OCI-LY3 (cell line): ENCODE measurements around the gene PAMR1.

ENCODE experiments used
- H2AFZ ChIP-seq: fragments of 200-600, 300-600 bp; shearing (Covaris generic); 2 replicates; pipeline ENCODE4 v1.6.0; 2014; ENCODE audit warnings: antibody characterized with exemption, low read depth, low read length
- H3K27ac ChIP-seq: fragments of 200-600, 300-600 bp; sonication (generic); 2 replicates; pipeline ENCODE4 v1.5.1; 2014; ENCODE audit warnings: mild to moderate bottlenecking, low read length, moderate library complexity, mixed read lengths
- H3K27me3 ChIP-seq: fragments of 200-600, 300-600 bp; sonication (generic); 2 replicates; pipeline ENCODE4 v1.6.1; 2014; ENCODE audit warnings: low read depth, low read length, mixed read lengths
- H3K36me3 ChIP-seq: fragments of 200-600, 300-600 bp; sonication (generic); replicated peaks from 2 replicates; pipeline ENCODE3; 2014; ENCODE audit warnings: low read depth, low read length, mixed read lengths
- H3K4me1 ChIP-seq: fragments of 300-600, 200-600 bp; sonication (generic); 2 replicates; pipeline ENCODE4 v1.6.1; 2014; ENCODE audit warnings: low read length, mixed read lengths
- H3K4me2 ChIP-seq: fragments of 200-600, 300-600 bp; sonication (generic); 2 replicates; pipeline ENCODE4 v1.6.1; 2014; ENCODE audit warnings: low read length, mixed read lengths
- H3K4me3 ChIP-seq: fragments of 300-600, 200-600 bp; sonication (generic); 2 replicates; pipeline ENCODE4 v1.5.1; 2014; ENCODE audit warnings: antibody characterized with exemption, mild to moderate bottlenecking, low read length, moderate library complexity
- H3K79me2 ChIP-seq: fragments of 300-600, 200-600 bp; shearing (Covaris generic); 2 replicates; pipeline ENCODE4 v1.6.1; 2014; ENCODE audit warnings: mild to moderate bottlenecking, low read length, mixed read lengths
- H3K9ac ChIP-seq: fragments of 300-600, 200-600 bp; shearing (Covaris generic); 2 replicates; pipeline ENCODE4 v1.6.0; 2014; ENCODE audit warnings: mild to moderate bottlenecking, low read length, moderate library complexity
- H3K9me3 ChIP-seq: fragments of 200-600, 300-600 bp; shearing (Covaris generic); 2 replicates; pipeline ENCODE4 v1.6.1; 2014; ENCODE audit warnings: low read length, mixed read lengths; ENCODE audit not compliant: insufficient read depth
- H4K20me1 ChIP-seq: fragments of 200-600, 300-600 bp; sonication (generic); 2 replicates; pipeline ENCODE4 v1.6.1; 2016; ENCODE audit warnings: low read length, mixed read lengths; ENCODE audit not compliant: insufficient read depth
- EZH2phosphoT487 ChIP-seq: fragments of 200-600 bp; shearing (Covaris generic); IDR thresholded peaks from 2 replicates; pipeline ENCODE4 v1.6.1; 2018; ENCODE audit warnings: antibody characterized with exemption, mixed run types, low read depth
- TF ChIP-seq, protein P1 (sequence below): fragments of 200-600, 300-600 bp; sonication (generic); IDR thresholded peaks from 2 replicates; pipeline ENCODE4 v1.5.1; 2014; ENCODE audit warnings: antibody characterized with exemption, low read length, low read depth

The PAMR1 gene

DNA sequence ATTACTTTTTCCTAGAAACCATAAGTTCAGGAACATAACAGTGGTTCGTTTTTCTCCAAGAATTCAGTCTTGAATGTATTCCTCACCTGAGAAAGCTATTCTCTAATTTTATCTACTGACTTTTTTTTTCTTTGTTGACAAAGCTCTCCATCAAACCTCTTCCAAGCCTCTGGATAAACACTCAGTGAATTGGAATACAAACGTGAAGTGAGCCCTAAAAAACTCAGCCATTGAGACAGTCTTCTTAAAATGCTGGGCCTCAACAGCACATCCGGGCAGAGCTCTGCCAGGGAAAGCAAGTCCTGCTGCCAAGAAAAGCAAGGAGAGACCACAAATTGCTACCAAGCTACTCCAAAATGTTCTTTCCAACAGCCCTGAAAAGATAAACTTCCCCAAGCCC is 98.3 kb downstream of the PAMR1 start:
- Histone ChIP-seq H3K27ac (no peak overlapping the region), H3K9me3 (no peaks in the 10 kb centered on the region), H3K9ac (no peak overlapping the region), H2AFZ (no peak overlapping the region), H3K4me1 (no peaks in the 10 kb centered on the region), H3K4me3 (no peak overlapping the region), H3K79me2 (no peaks in the 10 kb centered on the region), H3K36me3 (no peaks in the 10 kb centered on the region), H3K4me2 (no peak overlapping the region), H4K20me1 (no peaks in the 10 kb centered on the region), H3K27me3 (peaks cover 89% of the 10 kb centered on the region)
- no peak for TF ChIP-seq EZH2phosphoT487
- TF ChIP-seq, protein P1, sequence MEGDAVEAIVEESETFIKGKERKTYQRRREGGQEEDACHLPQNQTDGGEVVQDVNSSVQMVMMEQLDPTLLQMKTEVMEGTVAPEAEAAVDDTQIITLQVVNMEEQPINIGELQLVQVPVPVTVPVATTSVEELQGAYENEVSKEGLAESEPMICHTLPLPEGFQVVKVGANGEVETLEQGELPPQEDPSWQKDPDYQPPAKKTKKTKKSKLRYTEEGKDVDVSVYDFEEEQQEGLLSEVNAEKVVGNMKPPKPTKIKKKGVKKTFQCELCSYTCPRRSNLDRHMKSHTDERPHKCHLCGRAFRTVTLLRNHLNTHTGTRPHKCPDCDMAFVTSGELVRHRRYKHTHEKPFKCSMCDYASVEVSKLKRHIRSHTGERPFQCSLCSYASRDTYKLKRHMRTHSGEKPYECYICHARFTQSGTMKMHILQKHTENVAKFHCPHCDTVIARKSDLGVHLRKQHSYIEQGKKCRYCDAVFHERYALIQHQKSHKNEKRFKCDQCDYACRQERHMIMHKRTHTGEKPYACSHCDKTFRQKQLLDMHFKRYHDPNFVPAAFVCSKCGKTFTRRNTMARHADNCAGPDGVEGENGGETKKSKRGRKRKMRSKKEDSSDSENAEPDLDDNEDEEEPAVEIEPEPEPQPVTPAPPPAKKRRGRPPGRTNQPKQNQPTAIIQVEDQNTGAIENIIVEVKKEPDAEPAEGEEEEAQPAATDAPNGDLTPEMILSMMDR: no peak

DNA sequence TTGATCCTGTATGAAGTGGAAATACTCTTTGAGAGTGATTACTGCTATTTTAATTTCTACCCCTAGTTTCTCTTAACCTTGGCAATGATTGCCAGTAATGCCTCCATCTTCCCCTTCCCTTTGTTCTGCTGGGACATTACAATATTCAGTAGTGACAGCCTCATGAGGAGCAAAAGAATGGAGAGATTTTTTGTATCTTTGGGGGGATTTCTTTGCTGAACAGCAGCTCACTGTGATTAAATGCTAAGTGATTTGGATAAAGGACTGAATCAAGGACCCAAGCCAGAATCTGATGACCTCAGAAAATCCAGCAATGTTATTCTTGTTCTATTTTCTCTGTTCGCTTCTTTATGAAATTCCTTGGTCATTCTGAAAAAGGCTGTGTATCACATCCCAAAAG is 99.1 kb downstream of the PAMR1 start:
- no peak for TF ChIP-seq EZH2phosphoT487
- TF ChIP-seq, protein P1: no peak
- Histone ChIP-seq H4K20me1 (no peaks in the 10 kb centered on the region), H3K9ac (no peak overlapping the region), H2AFZ (no peak overlapping the region), H3K4me3 (no peak overlapping the region), H3K36me3 (no peaks in the 10 kb centered on the region), H3K4me1 (no peaks in the 10 kb centered on the region), H3K27me3 (peaks cover 89% of the 10 kb centered on the region), H3K27ac (no peak overlapping the region), H3K79me2 (no peaks in the 10 kb centered on the region), H3K9me3 (no peaks in the 10 kb centered on the region), H3K4me2 (no peak overlapping the region)

DNA sequence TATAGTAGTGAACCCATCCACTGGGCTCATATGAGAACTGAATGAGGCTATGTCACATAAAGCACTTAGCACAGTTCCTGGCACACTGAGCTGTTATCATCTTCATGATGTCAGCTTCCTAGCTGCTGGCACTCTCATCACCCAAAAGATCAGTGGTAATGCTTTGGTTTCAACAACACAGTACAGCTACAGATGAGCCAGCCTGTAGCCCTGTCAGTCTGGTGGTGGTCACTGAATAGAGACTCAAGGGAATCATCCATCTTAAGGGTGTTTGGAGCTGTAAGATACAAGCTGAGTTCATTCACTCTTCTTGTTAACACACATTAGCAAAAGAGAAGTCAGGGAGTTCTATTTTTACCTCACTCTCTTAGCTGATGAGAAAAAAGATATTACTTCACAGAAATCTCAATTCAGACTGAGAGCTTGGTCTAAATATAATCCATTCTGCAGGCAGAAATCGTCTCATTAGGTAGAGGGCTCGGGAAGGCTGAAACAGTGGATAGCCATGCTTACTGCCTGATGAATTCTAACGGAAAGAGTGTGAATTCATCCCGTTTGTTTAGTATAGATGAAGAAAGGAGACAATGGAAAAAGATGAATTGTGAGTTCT is 99.7 kb downstream of the PAMR1 start:
- Histone ChIP-seq H3K36me3 (no peaks in the 10 kb centered on the region), H3K27me3 (peaks cover 85% of the 10 kb centered on the region), H2AFZ (no peak overlapping the region), H3K4me1 (no peaks in the 10 kb centered on the region), H4K20me1 (no peaks in the 10 kb centered on the region), H3K9ac (no peak overlapping the region), H3K4me2 (no peak overlapping the region), H3K9me3 (no peaks in the 10 kb centered on the region), H3K79me2 (no peaks in the 10 kb centered on the region), H3K4me3 (no peak overlapping the region), H3K27ac (no peak overlapping the region)
- TF ChIP-seq, protein P1: no peak
- no peak for TF ChIP-seq EZH2phosphoT487

DNA sequence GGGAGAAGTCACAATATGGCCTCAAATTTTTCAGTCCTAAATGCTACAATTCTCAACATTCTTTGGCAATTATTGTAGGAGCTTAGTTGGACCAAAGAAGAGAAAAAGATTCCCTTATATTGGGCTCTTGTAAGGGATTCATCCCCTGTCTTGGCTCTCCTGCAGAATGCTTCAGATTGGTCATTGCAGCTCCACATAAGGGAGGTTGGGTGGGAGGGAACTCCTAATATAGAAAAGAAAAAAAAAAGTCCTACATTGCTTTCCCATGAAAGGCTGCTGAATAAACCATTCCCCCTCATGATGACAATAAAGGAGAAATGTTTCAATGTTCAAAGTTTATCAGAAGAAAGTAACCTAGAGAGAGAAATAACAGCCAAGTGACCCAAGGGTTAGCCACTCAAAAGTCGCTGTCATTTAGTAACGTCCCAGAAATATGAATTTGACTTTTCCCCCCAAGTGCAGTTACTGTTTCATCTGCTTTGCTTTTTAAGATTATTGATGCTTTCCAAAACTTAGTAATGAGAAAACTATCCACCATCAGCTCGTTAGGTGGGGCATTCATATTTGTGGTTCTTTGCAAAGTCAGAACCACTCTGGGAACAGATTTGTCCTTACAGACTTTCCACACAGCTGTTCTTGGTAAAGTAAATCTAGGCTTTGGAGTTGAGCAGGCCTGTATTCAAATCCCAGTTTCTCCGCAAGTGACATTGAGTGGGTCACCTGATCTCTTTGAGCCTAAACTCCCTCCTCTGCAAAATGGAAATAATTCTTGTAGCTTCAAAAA is 101.1 kb downstream of the PAMR1 start:
- no peak overlapping the region for H3K9ac ChIP-seq
- no peaks in the 10 kb centered on the region for H4K20me1 ChIP-seq
- no peak overlapping the region for H3K4me3 ChIP-seq
- no peak overlapping the region for H3K27ac ChIP-seq
- no peak overlapping the region for H2AFZ ChIP-seq
- no peaks in the 10 kb centered on the region for H3K36me3 ChIP-seq
- no peaks in the 10 kb centered on the region for H3K9me3 ChIP-seq
- H3K4me2 ChIP-seq: no peak overlapping the region
- no peak for TF ChIP-seq EZH2phosphoT487
- TF ChIP-seq, protein P1: no peak
- H3K4me1 ChIP-seq: no peaks in the 10 kb centered on the region
- H3K79me2 ChIP-seq: no peaks in the 10 kb centered on the region
- peaks cover 79% of the 10 kb centered on the region for H3K27me3 ChIP-seq
